Measurements from ENCODE around the gene ADCY3.

- TF ChIP-seq CTCF (IDR thresholded peaks at IDR 0.05), result no peak
- no peak for TF ChIP-seq EP300 (IDR thresholded peaks at IDR 0.05)
Observed at GRCh38 chr2:24822049-24822706, 97.9 kb downstream of the ADCY3 start.
